Measurements from ENCODE around the gene HS3ST4. TPM values are rescaled to one million over a fixed set of nuclear protein-coding genes. Genes with fewer than 3 reads are reported as not detected.

The HS3ST4 gene
- total and polyA plus RNA-seq, 2 of the 8 experiments (the other 6 are each of a cell fraction or from before 2014, with no cell fraction given) = 1.9 to 3.3 TPM

- TF ChIP-seq, protein P1, sequence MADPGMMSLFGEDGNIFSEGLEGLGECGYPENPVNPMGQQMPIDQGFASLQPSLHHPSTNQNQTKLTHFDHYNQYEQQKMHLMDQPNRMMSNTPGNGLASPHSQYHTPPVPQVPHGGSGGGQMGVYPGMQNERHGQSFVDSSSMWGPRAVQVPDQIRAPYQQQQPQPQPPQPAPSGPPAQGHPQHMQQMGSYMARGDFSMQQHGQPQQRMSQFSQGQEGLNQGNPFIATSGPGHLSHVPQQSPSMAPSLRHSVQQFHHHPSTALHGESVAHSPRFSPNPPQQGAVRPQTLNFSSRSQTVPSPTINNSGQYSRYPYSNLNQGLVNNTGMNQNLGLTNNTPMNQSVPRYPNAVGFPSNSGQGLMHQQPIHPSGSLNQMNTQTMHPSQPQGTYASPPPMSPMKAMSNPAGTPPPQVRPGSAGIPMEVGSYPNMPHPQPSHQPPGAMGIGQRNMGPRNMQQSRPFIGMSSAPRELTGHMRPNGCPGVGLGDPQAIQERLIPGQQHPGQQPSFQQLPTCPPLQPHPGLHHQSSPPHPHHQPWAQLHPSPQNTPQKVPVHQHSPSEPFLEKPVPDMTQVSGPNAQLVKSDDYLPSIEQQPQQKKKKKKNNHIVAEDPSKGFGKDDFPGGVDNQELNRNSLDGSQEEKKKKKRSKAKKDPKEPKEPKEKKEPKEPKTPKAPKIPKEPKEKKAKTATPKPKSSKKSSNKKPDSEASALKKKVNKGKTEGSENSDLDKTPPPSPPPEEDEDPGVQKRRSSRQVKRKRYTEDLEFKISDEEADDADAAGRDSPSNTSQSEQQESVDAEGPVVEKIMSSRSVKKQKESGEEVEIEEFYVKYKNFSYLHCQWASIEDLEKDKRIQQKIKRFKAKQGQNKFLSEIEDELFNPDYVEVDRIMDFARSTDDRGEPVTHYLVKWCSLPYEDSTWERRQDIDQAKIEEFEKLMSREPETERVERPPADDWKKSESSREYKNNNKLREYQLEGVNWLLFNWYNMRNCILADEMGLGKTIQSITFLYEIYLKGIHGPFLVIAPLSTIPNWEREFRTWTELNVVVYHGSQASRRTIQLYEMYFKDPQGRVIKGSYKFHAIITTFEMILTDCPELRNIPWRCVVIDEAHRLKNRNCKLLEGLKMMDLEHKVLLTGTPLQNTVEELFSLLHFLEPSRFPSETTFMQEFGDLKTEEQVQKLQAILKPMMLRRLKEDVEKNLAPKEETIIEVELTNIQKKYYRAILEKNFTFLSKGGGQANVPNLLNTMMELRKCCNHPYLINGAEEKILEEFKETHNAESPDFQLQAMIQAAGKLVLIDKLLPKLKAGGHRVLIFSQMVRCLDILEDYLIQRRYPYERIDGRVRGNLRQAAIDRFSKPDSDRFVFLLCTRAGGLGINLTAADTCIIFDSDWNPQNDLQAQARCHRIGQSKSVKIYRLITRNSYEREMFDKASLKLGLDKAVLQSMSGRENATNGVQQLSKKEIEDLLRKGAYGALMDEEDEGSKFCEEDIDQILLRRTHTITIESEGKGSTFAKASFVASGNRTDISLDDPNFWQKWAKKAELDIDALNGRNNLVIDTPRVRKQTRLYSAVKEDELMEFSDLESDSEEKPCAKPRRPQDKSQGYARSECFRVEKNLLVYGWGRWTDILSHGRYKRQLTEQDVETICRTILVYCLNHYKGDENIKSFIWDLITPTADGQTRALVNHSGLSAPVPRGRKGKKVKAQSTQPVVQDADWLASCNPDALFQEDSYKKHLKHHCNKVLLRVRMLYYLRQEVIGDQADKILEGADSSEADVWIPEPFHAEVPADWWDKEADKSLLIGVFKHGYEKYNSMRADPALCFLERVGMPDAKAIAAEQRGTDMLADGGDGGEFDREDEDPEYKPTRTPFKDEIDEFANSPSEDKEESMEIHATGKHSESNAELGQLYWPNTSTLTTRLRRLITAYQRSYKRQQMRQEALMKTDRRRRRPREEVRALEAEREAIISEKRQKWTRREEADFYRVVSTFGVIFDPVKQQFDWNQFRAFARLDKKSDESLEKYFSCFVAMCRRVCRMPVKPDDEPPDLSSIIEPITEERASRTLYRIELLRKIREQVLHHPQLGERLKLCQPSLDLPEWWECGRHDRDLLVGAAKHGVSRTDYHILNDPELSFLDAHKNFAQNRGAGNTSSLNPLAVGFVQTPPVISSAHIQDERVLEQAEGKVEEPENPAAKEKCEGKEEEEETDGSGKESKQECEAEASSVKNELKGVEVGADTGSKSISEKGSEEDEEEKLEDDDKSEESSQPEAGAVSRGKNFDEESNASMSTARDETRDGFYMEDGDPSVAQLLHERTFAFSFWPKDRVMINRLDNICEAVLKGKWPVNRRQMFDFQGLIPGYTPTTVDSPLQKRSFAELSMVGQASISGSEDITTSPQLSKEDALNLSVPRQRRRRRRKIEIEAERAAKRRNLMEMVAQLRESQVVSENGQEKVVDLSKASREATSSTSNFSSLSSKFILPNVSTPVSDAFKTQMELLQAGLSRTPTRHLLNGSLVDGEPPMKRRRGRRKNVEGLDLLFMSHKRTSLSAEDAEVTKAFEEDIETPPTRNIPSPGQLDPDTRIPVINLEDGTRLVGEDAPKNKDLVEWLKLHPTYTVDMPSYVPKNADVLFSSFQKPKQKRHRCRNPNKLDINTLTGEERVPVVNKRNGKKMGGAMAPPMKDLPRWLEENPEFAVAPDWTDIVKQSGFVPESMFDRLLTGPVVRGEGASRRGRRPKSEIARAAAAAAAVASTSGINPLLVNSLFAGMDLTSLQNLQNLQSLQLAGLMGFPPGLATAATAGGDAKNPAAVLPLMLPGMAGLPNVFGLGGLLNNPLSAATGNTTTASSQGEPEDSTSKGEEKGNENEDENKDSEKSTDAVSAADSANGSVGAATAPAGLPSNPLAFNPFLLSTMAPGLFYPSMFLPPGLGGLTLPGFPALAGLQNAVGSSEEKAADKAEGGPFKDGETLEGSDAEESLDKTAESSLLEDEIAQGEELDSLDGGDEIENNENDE (IDR thresholded peaks at IDR 0.05; ENCODE audit: insufficient replicate concordance, low read length) = no peak
- TF ChIP-seq CHD2 (IDR thresholded peaks at IDR 0.05; ENCODE audit: low read length) (no peak), CHD1 (IDR thresholded peaks at IDR 0.05; ENCODE audit: low read depth, low read length) (no peak), NRF1 (IDR thresholded peaks at IDR 0.05; ENCODE audit: low read depth, low read length) (no peak), TEAD4 (IDR thresholded peaks at IDR 0.05; ENCODE audit: low read depth, low read length) (no peak), JUND (IDR thresholded peaks at IDR 0.05; ENCODE audit: low read length) (no peak), KDM4A (IDR thresholded peaks at IDR 0.05; ENCODE audit: low read depth, low read length, severe bottlenecking) (no peak), POLR2AphosphoS5 (IDR thresholded peaks at IDR 0.05; ENCODE audit: low read depth, low read length) (no peak), ATF3 (IDR thresholded peaks at IDR 0.05; ENCODE audit: insufficient read depth, low read depth, low read length) (no peak), CREB1 (IDR thresholded peaks at IDR 0.05) (no peak), BCL11A (IDR thresholded peaks at IDR 0.05; ENCODE audit: low read depth in 2 of 2, low read length in 2 of 2) (no peak), CBX5 (IDR thresholded peaks at IDR 0.05; ENCODE audit: low read depth, low read length) (no peak), HDAC6 (IDR thresholded peaks at IDR 0.05; ENCODE audit: low read depth, low read length) (no peak)
Observed at GRCh38 chr16:25896411-25896810, 204.7 kb downstream of the HS3ST4 start (continued).
